OCI-LY7 (cell line): ENCODE measurements around the gene TPM1. TPM values are rescaled to one million over a fixed set of nuclear protein-coding genes. Genes with fewer than 3 reads are reported as not detected.
"Not testable (repeated sequence)": the region's sequence is repeated elsewhere in the genome, so short reads cannot be mapped to it uniquely, and the experiment has no call there.

Source experiments
- BruUV-seq: library from RNA; stranded (reverse); fragments of 400-500 nt; replicated peaks from 2 replicates; lab custom pipeline; 2021; lab: Mats Ljungman, UMichigan
- CTCF ChIA-PET: fragments of 300-600 bp; sonication (Branson Sonifier 250); formaldehyde crosslinking; loops from one replicate; lab custom pipeline; 2022; ENCODE audit warnings: antibody characterized with exemption; ENCODE audit not compliant: unreplicated experiment; lab: Charles Lee
- POLR2A ChIA-PET: fragments of 300-600 bp; sonication (Branson Sonifier 250); formaldehyde crosslinking; loops from one replicate; lab custom pipeline; 2022; ENCODE audit warnings: antibody characterized with exemption; lab: Charles Lee
- DNase-seq: peaks from one replicate; pipeline ENCODE4 v3.0.0-alpha.2; 2015; ENCODE audit warnings: low spot score
- H2AFZ ChIP-seq: fragments of 200-600 bp; sonication (generic), shearing (Covaris generic); 2 replicates; pipeline ENCODE4 v1.6.1; 2014; ENCODE audit warnings: mild to moderate bottlenecking, antibody characterized with exemption, low read length, moderate library complexity
- H3K27ac ChIP-seq: fragments of 200-600 bp; sonication (generic); 2 replicates; pipeline ENCODE4 v1.5.1; 2014; ENCODE audit warnings: mixed run types, low read depth, mild to moderate bottlenecking, moderate library complexity, low read length, inconsistent platforms; ENCODE audit not compliant: poor library complexity, severe bottlenecking
- H3K36me3 ChIP-seq: fragments of 200-600 bp; sonication (generic); 2 replicates; pipeline ENCODE4 v1.6.1; 2014; ENCODE audit warnings: mild to moderate bottlenecking, antibody characterized with exemption, low read length, moderate library complexity, mixed read lengths; ENCODE audit not compliant: insufficient read depth
- H3K4me1 ChIP-seq: fragments of 200-600 bp; sonication (generic); 2 replicates; pipeline ENCODE4 v1.5.1; 2014; ENCODE audit warnings: mild to moderate bottlenecking, low read length; ENCODE audit not compliant: insufficient read depth, poor library complexity, severe bottlenecking
- H3K4me2 ChIP-seq: fragments of 200-600 bp; sonication (generic); 2 replicates; pipeline ENCODE4 v1.6.1; 2014; ENCODE audit warnings: mild to moderate bottlenecking, low read length
- H3K4me3 ChIP-seq: fragments of 200-600 bp; sonication (generic); 2 replicates; pipeline ENCODE4 v1.5.1; 2014; ENCODE audit warnings: mild to moderate bottlenecking, low read depth, low read length; ENCODE audit not compliant: poor library complexity, severe bottlenecking
- H3K79me2 ChIP-seq: fragments of 200-600 bp; sonication (generic); 2 replicates; pipeline ENCODE4 v1.6.1; 2016; ENCODE audit warnings: low read depth, mild to moderate bottlenecking, low read length, moderate library complexity, mixed read lengths; ENCODE audit not compliant: insufficient read depth
- H3K9me2 ChIP-seq: fragments of 200-600 bp; sonication (generic); 2 replicates; pipeline ENCODE4 v1.6.1; 2016; ENCODE audit warnings: mild to moderate bottlenecking, low read length, mixed read lengths; ENCODE audit not compliant: insufficient read depth
- H3K9me3 ChIP-seq: fragments of 200-600 bp; sonication (generic); 2 replicates; pipeline ENCODE4 v1.6.1; 2014; ENCODE audit warnings: mild to moderate bottlenecking, mixed run types, low read length, mixed read lengths
- H4K20me1 ChIP-seq: fragments of 200-600 bp; sonication (generic); 2 replicates; pipeline ENCODE4 v1.6.1; 2014; ENCODE audit warnings: mild to moderate bottlenecking, antibody characterized with exemption, low read length, moderate library complexity, mixed read lengths; ENCODE audit not compliant: insufficient read depth
- EZH2phosphoT487 ChIP-seq: fragments of 200-600 bp; sonication (generic); IDR thresholded peaks from 2 replicates; pipeline ENCODE4 v1.6.1; 2018; ENCODE audit warnings: low read depth, borderline replicate concordance, mild to moderate bottlenecking, mixed run types, antibody characterized with exemption, low read length, moderate library complexity, mixed read lengths
- intact Hi-C: fragments of 100-400 bp; cut with micrococcal nuclease; formaldehyde crosslinking; loops from one replicate; pipeline ENCODE4 v1.10.0; 2022; ENCODE audit not compliant: unreplicated experiment
- total RNA-seq, 2 experiments: library from RNA; depleted of rRNA in 1 of 2; stranded (reverse); fragments of >200 nt in 1 of 2; shearing (Covaris generic) in 1 of 2; gene quantifications; 2 replicates each; pipeline ENCODE4 v1.2.3, GENCODE V29; 2014 to 2022
- TF ChIP-seq, protein P1 (sequence below): fragments of 200-600 bp; sonication (generic); conservative IDR thresholded peaks from 2 replicates; pipeline ENCODE4 v1.5.1; 2014; ENCODE audit warnings: mild to moderate bottlenecking, antibody characterized with exemption, low read length, moderate library complexity, mixed read lengths

The TPM1 gene
- total RNA-seq, 2 experiments from 2014 or later, result 19.3 to 19.9 TPM

DNA sequence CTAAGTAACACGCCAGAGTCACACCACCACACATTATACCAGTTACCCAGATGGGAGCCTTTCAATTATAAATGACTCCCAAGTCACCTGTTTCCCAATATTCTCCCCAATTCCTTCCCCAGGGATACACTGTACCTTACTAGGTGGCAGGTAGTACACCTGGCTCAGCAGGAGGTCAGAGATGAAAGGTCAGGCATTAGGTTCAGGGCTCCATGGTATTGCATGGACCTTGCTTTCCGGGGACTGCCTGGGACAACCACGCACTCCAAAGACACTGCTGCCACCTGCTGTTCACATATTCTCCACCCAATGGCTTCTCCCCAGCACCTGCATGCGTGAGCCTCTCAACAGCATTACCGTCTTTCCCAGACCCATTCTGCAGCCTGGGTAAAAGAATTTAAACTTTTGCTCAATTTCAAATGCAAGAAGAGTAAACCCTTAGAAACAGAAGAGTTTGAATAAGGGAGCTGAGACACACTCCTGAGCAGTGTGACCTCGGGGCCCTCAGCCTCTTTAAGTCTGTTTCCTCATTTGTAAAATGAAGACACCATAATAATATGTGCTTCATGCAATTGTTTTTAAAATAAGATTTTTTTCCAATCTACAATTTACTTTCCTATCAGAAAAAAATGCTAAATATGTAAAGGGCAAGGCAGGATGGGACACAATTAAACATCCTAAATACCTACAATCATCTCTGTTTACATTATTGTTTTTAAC is 51.1 kb downstream of the TPM1 start:
- Histone ChIP-seq H3K4me1 (peaks cover 5% of the 10 kb centered on the region), H4K20me1 (no peaks in the 10 kb centered on the region), H3K27ac (no peak overlapping the region), H3K9me3 (no peaks in the 10 kb centered on the region), H3K4me2 (no peak overlapping the region), H3K79me2 (no peaks in the 10 kb centered on the region), H3K36me3 (no peaks in the 10 kb centered on the region), H3K4me3 (no peak overlapping the region), H3K9me2 (no peaks in the 10 kb centered on the region), H2AFZ (peak overlapping the region; percentile 39; the same call in 1 of the 2 replicates)
- TF ChIP-seq EZH2phosphoT487, result no peak
- TF ChIP-seq, protein P1, sequence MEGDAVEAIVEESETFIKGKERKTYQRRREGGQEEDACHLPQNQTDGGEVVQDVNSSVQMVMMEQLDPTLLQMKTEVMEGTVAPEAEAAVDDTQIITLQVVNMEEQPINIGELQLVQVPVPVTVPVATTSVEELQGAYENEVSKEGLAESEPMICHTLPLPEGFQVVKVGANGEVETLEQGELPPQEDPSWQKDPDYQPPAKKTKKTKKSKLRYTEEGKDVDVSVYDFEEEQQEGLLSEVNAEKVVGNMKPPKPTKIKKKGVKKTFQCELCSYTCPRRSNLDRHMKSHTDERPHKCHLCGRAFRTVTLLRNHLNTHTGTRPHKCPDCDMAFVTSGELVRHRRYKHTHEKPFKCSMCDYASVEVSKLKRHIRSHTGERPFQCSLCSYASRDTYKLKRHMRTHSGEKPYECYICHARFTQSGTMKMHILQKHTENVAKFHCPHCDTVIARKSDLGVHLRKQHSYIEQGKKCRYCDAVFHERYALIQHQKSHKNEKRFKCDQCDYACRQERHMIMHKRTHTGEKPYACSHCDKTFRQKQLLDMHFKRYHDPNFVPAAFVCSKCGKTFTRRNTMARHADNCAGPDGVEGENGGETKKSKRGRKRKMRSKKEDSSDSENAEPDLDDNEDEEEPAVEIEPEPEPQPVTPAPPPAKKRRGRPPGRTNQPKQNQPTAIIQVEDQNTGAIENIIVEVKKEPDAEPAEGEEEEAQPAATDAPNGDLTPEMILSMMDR, result peak; percentile 92
- POLR2A ChIA-PET, result no interaction called here
- BruUV-seq, result no TSS peak
- CTCF ChIA-PET, result interaction anchor here (1.3 kb wide), 1 partner anchor 45 kb away, joined by 3 read pairs; no protein-coding TSS in a partner anchor
- peak; percentile 74 for DNase-seq
- intact Hi-C loops, result loop anchor here (2.0 to 5.0 kb wide), 4 partner anchors 45 to 311 kb away; no protein-coding TSS in a partner anchor

DNA sequence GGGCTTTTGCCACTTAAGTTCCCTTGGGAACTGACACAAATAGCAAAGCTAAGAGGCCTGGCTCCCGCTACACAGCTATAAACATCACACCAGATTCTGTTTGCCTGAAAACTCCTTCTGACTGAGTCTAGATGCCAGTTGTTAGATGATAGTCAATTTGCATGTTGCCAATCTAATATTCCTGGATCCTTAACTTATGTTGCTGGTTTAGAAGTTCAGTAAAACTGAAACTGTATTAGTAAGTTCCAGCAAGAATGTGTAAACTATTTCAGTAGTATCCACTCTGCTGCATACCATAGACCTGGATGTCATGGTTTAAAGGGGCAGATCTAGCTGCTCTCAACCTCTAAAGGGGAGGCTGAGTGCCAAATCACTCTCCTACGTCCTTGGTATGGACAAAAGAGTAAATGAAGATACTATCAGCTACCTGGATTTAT is 52.0 kb downstream of the TPM1 start:
- H3K27ac ChIP-seq, result no peak overlapping the region
- no peaks in the 10 kb centered on the region for H3K9me3 ChIP-seq
- no peak for TF ChIP-seq EZH2phosphoT487
- TF ChIP-seq, protein P1, result no peak
- H3K36me3 ChIP-seq, result no peaks in the 10 kb centered on the region
- H2AFZ ChIP-seq, result peak overlapping the region; percentile 42; the same call in 1 of the 2 replicates
- ChIA-PET POLR2A (no interaction called here), CTCF (no interaction called here)
- H3K4me3 ChIP-seq, result no peak overlapping the region
- H3K9me2 ChIP-seq, result no peaks in the 10 kb centered on the region
- intact Hi-C loops, result loop anchor here (5.0 kb wide), 1 partner anchor 247 kb away; no protein-coding TSS in a partner anchor
- H3K4me1 ChIP-seq, result peaks cover 5% of the 10 kb centered on the region
- DNase-seq, result no peak
- H3K4me2 ChIP-seq, result no peak overlapping the region
- no peaks in the 10 kb centered on the region for H3K79me2 ChIP-seq
- BruUV-seq, result no TSS peak
- H4K20me1 ChIP-seq, result no peaks in the 10 kb centered on the region

GRCh38 chr15:63096178-63096577 is 53.6 kb downstream of the TPM1 start:
- BruUV-seq, result no TSS peak
- CTCF ChIA-PET, result no interaction called here
- H4K20me1 ChIP-seq, result no peaks in the 10 kb centered on the region

DNA sequence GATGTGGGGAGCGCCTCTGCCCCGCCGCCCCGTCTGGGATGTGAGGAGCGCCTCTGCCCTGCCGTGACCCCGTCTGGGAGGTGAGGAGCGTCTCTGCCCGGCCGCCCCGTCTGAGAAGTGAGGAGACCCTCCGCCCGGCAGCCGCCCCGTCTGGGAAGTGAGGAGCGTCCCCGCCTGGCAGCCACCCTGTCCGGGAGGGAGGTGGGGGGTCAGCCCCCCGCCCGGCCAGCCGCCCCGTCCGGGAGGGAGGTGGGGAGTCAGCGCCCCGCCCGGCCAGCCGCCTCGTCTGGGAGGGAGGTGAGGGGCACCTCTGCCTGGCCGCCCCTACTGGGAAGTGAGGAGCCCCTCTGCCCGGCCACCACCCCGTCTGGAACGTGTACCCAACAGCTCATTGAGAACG is 56.4 kb downstream of the TPM1 start:
- intact Hi-C loops, H3K9me2 ChIP-seq, CTCF ChIA-PET, POLR2A ChIA-PET, H3K36me3 ChIP-seq, DNase-seq, BruUV-seq, H4K20me1 ChIP-seq, H3K4me2 ChIP-seq, H3K79me2 ChIP-seq, H3K4me3 ChIP-seq, H3K4me1 ChIP-seq, H3K27ac ChIP-seq, H3K9me3 ChIP-seq, H2AFZ ChIP-seq: not testable (repeated sequence)

More at GRCh38 chr15:63096178-63096577, 53.6 kb downstream of the TPM1 start:
- DNase-seq, result no peak
- Histone ChIP-seq H3K36me3 (no peaks in the 10 kb centered on the region), H3K4me2 (no peak overlapping the region), H3K4me1 (peaks cover 5% of the 10 kb centered on the region), H3K9me2 (no peaks in the 10 kb centered on the region), H3K79me2 (no peaks in the 10 kb centered on the region), H3K27ac (no peak overlapping the region), H2AFZ (no peak overlapping the region), H3K4me3 (no peak overlapping the region), H3K9me3 (no peaks in the 10 kb centered on the region)
- no peak for TF ChIP-seq EZH2phosphoT487
- TF ChIP-seq, protein P1, result no peak
- intact Hi-C loops, result no loop called here
- POLR2A ChIA-PET, result no interaction called here
